Measurements from ENCODE around the gene VPS4B.

- TF ChIP-seq CTCF (IDR thresholded peaks at IDR 0.05) (no peak), EP300 (IDR thresholded peaks at IDR 0.05) (no peak), POLR2A (IDR thresholded peaks at IDR 0.05; ENCODE audit: low read depth) (no peak)
Measured at GRCh38 chr18:63412953-63413352, 9.3 kb downstream of the VPS4B start.

Data from esophagus muscularis mucosa (tissue), 4 donors.